HepG2 (cell line): Measurements from ENCODE around the gene TPBGL.

Experiments
- FOXM1 ChIP-seq: sonication (generic); formaldehyde crosslinking; IDR thresholded peaks from 2 replicates; pipeline ENCODE4 v1.5.0; 2020; ENCODE audit warnings: missing genetic modification reagents
- REST ChIP-seq, 2 experiments: IDR thresholded peaks; 2 replicates each; pipeline ENCODE4 v1.6.1; 2011 to 2012; ENCODE audit warnings: low read length in 2 of 2, borderline replicate concordance in 1 of 2, low read depth in 1 of 2, mild to moderate bottlenecking in 1 of 2, moderate library complexity in 1 of 2

DNA sequence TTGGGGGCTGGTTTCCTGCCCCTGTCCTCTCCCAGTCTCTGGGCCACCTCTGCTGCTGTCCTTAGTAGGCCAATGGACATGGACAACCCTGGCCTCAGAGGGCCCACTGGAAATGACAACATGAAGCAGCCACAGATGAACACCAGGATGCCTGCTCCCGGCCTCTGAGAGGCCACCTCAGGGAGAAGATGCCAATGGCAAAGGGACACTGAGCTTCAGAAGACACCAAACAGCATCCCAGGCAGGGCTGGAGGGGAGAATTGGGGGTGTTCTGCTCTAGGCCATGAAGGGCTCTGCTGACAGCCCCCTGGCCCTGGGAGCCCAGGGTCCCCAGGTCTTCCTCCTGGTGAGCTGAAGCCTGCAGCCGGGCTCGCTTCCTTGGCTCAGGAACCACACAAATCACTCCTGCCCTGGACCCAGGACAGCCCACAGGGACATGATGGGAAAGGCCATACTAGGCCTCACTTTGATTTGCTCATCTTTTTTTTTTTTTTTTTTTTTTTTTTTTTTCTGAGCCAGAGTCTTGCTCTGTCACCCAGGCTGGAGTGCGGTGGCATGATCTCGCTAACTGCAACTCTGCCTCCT, 45.3 kb downstream of the TPBGL start:
- TF ChIP-seq FOXM1: no peak
- TF ChIP-seq REST (IDR thresholded peaks at IDR 0.05; ENCODE audit: borderline replicate concordance in 1 of 2, low read depth in 1 of 2, low read length in 2 of 2): no peak
